Measurements from ENCODE around the gene DDX39A.
"Not testable (repeated sequence)": the region's sequence is repeated elsewhere in the genome, so short reads cannot be mapped to it uniquely, and the experiment has no call there.

The DDX39A gene

DNA sequence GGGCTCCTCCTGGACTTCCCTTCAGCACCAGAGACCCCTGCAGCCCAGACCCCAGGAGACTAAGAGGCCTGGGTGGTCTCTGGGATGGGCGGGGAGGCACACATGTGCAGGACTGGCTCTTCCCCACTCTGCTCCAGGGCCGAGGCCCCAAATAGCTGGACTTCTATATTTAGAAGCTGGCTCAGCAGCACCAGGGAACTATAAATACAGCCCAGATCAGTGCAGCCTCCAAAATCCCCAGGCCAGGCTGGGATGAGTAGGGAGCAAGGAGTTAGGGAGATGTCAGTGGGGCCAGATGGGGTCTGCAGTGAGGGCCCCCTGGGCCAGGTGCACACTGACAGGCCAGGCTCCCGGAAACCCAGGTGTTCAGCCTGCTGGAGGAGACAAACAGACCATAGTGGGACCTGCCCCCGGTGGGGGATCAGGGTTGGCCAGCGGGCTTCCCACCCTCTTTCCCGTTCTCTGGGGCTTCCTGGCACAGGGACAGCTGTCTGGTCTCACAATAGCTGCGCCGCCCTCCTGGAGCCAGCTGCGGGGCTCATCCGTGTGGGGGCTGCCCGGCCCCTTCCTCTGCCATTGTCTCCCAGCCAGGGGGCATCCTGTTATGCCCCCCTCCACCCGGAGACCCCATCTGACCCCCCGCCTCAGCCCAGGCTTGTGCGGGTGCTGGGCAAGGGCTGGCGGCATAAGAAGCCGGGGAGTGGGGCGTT lies 43.4 kb downstream of the DDX39A start:
- H3K9me3 ChIP-seq = no peaks in the 10 kb centered on the region
- peaks cover 62 to 65% of the 10 kb centered on the region in 2 experiments for H3K4me1 ChIP-seq (ENCODE audit: control insufficient read depth in 1 of 2, insufficient read depth in 1 of 2, low read depth in 1 of 2, low read length in 1 of 2)
- TF ChIP-seq, protein P1, sequence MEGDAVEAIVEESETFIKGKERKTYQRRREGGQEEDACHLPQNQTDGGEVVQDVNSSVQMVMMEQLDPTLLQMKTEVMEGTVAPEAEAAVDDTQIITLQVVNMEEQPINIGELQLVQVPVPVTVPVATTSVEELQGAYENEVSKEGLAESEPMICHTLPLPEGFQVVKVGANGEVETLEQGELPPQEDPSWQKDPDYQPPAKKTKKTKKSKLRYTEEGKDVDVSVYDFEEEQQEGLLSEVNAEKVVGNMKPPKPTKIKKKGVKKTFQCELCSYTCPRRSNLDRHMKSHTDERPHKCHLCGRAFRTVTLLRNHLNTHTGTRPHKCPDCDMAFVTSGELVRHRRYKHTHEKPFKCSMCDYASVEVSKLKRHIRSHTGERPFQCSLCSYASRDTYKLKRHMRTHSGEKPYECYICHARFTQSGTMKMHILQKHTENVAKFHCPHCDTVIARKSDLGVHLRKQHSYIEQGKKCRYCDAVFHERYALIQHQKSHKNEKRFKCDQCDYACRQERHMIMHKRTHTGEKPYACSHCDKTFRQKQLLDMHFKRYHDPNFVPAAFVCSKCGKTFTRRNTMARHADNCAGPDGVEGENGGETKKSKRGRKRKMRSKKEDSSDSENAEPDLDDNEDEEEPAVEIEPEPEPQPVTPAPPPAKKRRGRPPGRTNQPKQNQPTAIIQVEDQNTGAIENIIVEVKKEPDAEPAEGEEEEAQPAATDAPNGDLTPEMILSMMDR (IDR thresholded peaks at IDR 0.05) = no peak
- H3K27ac ChIP-seq = peak overlapping the region; percentile 95
- no peaks in the 10 kb centered on the region for H3K36me3 ChIP-seq
- H3K4me3 ChIP-seq (ENCODE audit: low read depth in 1 of 2, low read length in 1 of 2) = peak overlapping the region; percentile 55 to 66
- H3K27me3 ChIP-seq = no peaks in the 10 kb centered on the region

DNA sequence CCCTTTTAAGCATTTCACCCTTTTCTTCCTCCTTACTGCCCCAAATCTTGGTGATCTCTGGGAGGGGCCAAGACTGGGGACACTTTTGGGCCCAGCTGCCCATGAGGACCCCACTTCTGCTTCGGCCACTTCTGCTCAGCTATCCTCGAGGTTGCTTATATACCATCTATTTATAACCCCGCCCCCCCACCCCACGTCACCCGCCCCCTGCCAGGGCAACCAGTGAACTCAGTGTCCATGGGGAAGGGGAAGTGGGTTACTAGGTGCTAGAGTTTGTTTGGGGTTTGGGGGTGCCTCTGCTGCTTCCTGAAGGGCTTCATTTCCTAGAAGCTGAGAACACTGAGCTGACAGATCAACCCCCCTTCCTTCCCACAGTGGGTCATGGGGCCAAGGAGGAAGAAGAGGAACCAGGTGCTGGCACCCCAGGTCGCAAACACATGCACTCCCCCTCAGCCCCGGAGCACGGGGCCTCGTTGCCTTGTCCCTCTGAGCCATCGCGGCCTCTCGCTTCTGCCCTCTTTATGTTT lies 44.0 kb downstream of the DDX39A start:
- no peaks in the 10 kb centered on the region for H3K9me3 ChIP-seq

DNA sequence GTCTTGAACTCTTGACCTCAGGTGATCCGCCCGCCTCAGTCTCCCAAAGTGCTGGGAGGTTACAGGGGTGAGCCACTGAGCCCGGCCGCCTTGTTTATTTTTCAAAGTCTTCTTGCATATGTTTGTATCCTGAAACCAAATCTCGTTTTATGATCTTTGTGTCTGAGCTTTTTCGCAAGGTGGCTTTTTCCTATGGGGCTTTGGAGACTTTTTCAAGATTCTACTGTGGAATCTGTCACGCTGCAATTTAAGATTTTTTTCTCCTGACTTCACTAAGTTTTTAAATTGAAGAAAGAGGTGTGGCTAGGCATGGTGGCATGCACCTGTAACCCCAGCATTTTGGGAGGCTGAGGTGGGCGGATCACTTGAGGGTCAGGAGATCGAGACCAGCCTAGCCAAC lies 44.8 kb downstream of the DDX39A start:
- Histone ChIP-seq H3K4me1 (ENCODE audit: control insufficient read depth in 1 of 2, insufficient read depth in 1 of 2, low read depth in 1 of 2, low read length in 1 of 2) (peaks cover 69% of the 10 kb centered on the region in 2 experiments), H3K4me3 (ENCODE audit: low read depth in 1 of 2, low read length in 1 of 2) (peak overlapping the region; percentile 13 to 66), H3K27ac (peak overlapping the region; percentile 95)

More for the DNA sequence above, 44.0 kb downstream of the DDX39A start:
- peaks cover 62 to 65% of the 10 kb centered on the region in 2 experiments for H3K4me1 ChIP-seq (ENCODE audit: control insufficient read depth in 1 of 2, insufficient read depth in 1 of 2, low read depth in 1 of 2, low read length in 1 of 2)
- H3K36me3 ChIP-seq = no peaks in the 10 kb centered on the region
- TF ChIP-seq, protein P1 (IDR thresholded peaks at IDR 0.05) = peak; percentile 29
- H3K4me3 ChIP-seq (ENCODE audit: low read depth in 1 of 2, low read length in 1 of 2) = peak overlapping the region; percentile 55 to 66
- peak overlapping the region; percentile 95 for H3K27ac ChIP-seq
- H3K27me3 ChIP-seq = no peaks in the 10 kb centered on the region

DNA sequence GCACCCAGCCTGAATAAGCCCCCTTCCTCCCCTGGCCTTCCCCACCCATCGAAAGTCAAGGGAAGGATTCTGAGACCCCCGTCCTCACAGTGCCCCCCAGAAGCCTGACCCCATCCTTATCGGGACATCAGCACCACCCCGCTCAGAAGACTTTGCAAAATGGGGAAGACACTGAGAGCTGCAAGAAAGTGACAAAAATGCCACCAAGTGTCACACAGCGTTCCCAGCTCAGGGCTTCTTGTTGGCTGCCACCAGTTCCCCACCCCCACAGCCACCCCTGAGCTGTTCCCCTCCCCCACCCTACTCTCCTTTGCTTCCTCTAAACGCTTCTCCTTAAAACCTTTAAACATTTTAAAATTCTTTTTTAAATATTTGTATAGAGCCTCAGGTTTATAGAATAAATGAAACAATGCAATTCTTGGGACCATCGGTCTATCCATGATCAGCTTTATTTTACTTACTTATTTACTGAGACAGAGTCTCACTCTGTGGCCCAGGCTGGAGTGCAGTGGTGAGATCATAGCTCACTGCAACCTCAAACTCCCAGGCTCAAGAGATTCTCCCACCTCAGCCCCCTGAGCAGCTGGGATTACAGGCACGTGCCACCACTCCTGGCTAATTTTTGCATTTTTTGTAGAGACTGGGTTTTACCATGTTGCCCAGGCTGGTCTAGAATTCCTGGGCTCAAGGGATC lies 46.6 kb downstream of the DDX39A start:
- not testable (repeated sequence) for H3K9me3 ChIP-seq, H3K36me3 ChIP-seq, H3K27me3 ChIP-seq
- Histone ChIP-seq H3K27ac (peak overlapping the region; percentile 81), H3K4me1 (ENCODE audit: control insufficient read depth in 1 of 2, insufficient read depth in 1 of 2, low read depth in 1 of 2, low read length in 1 of 2) (peaks cover 86 to 87% of the 10 kb centered on the region in 2 experiments), H3K4me3 (ENCODE audit: low read depth in 1 of 2, low read length in 1 of 2) (peak overlapping the region; percentile 38 to 43)

More for the DNA sequence above, 44.8 kb downstream of the DDX39A start:
- H3K36me3 ChIP-seq, H3K9me3 ChIP-seq, H3K27me3 ChIP-seq: not testable (repeated sequence)

DNA sequence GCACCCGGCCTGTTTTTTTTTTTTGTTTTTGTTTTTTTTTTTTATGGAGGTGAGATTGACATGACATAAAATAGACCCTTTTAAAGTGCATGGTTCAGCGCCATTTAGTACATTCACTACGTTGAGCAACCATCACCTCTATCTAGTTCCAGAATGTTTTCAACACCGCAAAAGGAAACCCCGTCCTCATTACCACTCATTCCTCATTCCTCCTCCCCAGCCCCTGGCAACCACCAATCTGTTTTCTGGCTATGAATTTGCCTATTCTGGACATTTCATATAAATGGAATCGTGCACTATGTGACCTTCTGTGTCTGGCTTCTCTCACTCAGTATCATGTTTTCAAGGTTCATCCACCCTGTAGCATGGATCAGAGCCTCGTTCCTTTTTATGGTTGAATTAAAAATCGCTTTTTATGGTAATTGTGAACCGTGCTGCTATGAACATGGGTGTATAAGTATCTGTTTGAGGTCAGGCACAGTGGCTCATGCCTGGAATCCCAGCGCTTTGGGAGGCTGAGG lies 47.8 kb downstream of the DDX39A start:
- H3K4me3 ChIP-seq (ENCODE audit: low read depth in 1 of 2, low read length in 1 of 2) = peak overlapping the region in 1 of 2 experiments; percentile 3
- TF ChIP-seq, protein P1 (IDR thresholded peaks at IDR 0.05) = no peak
- peak overlapping the region; percentile 74 for H3K27ac ChIP-seq
- H3K27me3 ChIP-seq = no peaks in the 10 kb centered on the region
- H3K9me3 ChIP-seq = no peaks in the 10 kb centered on the region
- H3K4me1 ChIP-seq (ENCODE audit: control insufficient read depth in 1 of 2, insufficient read depth in 1 of 2, low read depth in 1 of 2, low read length in 1 of 2) = peaks cover 97% of the 10 kb centered on the region in 2 experiments
- no peaks in the 10 kb centered on the region for H3K36me3 ChIP-seq

DNA sequence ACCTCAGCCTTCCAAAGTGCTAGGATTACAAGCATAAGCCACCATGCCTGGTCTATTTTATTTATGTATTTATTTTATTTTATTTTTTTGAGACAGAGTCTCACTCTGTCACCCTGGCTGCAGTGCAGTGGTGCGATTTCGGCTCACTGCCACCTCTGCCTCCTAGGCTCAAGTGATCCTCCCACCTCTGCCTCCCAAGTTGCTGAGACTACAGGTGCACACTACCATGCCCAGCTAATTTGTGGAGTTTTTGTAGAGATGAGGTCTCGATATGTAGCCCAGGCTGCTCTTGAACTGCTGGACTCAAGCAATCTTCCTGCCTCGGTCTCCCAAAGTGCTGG lies 48.2 kb downstream of the DDX39A start:
- H3K4me1 ChIP-seq (ENCODE audit: control insufficient read depth in 1 of 2, insufficient read depth in 1 of 2, low read depth in 1 of 2, low read length in 1 of 2) = peaks cover 95 to 96% of the 10 kb centered on the region in 2 experiments
- H3K27me3 ChIP-seq = no peaks in the 10 kb centered on the region
- TF ChIP-seq, protein P1 (IDR thresholded peaks at IDR 0.05) = no peak
- H3K4me3 ChIP-seq (ENCODE audit: low read depth in 1 of 2, low read length in 1 of 2) = peak overlapping the region; percentile 3 to 49
- H3K9me3 ChIP-seq = no peaks in the 10 kb centered on the region
- H3K27ac ChIP-seq = peak overlapping the region; percentile 74
- no peaks in the 10 kb centered on the region for H3K36me3 ChIP-seq
